DMS53 treated with DMSO at 0.1 percent for 48 hours (cell line): ENCODE results near the gene JAK1.
"Not testable (repeated sequence)": the region's sequence is repeated elsewhere in the genome, so short reads cannot be mapped to it uniquely, and the experiment has no call there.

Source experiments
- DNase-seq: peaks from one replicate; lab custom pipeline; 2025; ENCODE audit not compliant: unreplicated experiment; lab: John Stamatoyannopoulos, UW

The JAK1 gene

DNA sequence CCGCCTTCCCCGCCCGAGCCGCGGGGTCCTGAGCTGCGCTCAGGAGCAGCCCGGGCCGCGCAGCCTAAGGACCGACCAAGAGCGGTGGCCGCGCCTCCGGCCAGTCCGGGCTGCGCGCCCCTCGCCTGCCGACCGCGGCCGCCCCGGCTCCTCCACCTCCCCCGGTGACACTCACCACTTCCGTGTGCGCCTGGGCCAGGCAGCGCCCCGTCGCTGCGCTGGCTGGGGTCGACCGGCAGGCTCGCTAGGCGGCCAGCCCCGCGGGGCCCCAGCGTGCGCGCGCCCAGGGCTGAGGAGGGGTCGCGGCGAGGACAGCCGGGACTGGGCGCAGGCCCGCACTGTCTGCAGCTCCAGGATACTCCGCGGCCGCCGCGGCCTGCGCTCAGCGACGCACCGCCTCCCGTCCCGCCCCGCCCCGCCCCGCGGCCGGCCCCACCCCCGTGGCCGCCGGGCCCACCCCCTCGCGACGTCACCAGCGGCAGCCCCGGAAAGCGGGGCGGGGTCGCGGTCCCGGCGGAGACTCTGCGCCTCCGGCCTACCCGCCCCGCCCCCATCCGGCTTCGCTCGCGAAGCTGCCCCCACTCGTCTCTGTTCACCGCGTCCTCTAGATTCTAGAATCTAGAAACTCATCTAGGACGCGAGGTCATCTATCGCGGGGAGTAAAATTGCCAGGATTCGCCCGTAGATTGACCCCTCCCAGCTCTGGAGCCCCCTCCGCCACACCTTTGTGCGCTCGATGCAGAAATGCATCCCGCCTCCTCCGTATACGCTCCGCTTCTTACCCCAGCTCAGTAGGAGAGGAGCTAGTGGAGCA, at the start of gene JAK1:
TSS of gene JAK1 (minus strand) at position 392 of the 814 bp plus-strand sequence. CDS start 80,285 bp downstream, outside the sequence.
- DNase-seq = peak; percentile 84

GRCh38 chr1:65014321-65014720, 48.0 kb upstream of the JAK1 start:
- DNase-seq = no peak

GRCh38 chr1:65011983-65012382, 45.6 kb upstream of the JAK1 start:
- no peak for DNase-seq

GRCh38 chr1:65009724-65010420, 43.5 kb upstream of the JAK1 start:
- no peak for DNase-seq

- no peak for DNase-seq
Measured at GRCh38 chr1:65009176-65009575, 42.8 kb upstream of the JAK1 start.

GRCh38 chr1:65006806-65007205, 40.5 kb upstream of the JAK1 start:
- DNase-seq = no peak

- no peak for DNase-seq
Measured at GRCh38 chr1:65003316-65003664, 36.9 kb upstream of the JAK1 start.

DNA sequence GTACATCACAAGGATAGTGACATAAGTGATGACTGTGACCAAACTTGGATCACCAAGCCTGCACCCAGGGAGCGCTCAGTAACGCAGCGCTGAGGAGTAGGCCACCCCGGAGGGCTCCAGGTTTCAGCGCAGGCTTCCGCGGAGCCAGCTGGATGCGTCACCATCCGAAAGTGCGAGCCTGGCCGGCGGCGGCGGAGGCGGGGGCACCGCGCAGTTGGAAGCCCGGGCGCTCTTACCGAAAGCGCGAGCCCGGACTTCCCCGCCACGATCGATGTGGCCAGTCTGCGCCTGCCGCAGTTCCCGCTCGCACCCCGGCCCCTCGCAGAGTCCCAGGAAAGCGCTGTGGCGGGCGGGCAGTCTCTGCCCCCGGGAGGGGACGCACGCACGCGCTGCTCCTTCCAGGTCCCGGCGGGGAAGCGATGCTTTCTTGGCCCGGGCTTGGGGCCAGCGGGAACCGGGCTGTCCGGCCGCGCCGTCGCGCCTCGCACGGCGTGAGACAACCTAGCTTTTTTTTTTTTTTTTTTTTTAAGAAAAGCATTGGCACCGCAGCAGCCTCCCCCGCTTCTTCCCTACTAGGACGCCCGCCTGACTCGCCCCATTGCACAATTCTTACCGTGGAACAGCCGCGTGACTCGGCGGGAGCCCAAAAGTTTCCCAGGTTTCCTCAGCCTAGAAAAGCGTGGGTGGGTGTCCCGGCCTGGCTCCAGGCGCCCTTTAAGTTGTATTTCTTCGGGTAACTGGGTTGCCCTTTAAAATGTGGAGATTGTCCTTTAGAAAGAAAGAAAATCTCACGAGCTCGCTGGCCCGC, 36.4 kb upstream of the JAK1 start:
- DNase-seq = peak; percentile 68

- DNase-seq = no peak
Measured at GRCh38 chr1:65002156-65002507, 35.8 kb upstream of the JAK1 start.

GRCh38 chr1:65001231-65001792, 35.0 kb upstream of the JAK1 start:
- no peak for DNase-seq

GRCh38 chr1:64998425-64998948, 32.1 kb upstream of the JAK1 start:
- DNase-seq = not testable (repeated sequence)

- DNase-seq = no peak
Measured at GRCh38 chr1:64996541-64997257, 30.4 kb upstream of the JAK1 start.

DNA sequence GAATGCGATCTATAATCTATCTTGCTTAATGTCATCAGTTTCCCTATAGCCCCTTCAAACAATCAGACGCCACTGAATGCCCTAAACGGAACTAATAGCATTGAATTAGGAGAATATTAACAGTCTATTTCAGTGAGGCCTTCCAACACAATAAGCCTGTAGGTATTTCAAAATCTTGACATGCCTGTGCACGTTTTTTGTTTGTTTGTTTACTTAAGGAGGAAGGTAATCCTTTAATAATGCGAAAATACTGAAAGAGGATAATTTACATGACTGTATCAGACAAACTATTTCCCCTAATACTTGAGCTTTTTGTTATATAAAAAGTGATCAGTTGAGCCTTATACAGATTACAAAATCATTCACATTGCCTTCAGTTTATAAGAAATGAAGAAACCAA, 29.0 kb upstream of the JAK1 start:
- no peak for DNase-seq

DNA sequence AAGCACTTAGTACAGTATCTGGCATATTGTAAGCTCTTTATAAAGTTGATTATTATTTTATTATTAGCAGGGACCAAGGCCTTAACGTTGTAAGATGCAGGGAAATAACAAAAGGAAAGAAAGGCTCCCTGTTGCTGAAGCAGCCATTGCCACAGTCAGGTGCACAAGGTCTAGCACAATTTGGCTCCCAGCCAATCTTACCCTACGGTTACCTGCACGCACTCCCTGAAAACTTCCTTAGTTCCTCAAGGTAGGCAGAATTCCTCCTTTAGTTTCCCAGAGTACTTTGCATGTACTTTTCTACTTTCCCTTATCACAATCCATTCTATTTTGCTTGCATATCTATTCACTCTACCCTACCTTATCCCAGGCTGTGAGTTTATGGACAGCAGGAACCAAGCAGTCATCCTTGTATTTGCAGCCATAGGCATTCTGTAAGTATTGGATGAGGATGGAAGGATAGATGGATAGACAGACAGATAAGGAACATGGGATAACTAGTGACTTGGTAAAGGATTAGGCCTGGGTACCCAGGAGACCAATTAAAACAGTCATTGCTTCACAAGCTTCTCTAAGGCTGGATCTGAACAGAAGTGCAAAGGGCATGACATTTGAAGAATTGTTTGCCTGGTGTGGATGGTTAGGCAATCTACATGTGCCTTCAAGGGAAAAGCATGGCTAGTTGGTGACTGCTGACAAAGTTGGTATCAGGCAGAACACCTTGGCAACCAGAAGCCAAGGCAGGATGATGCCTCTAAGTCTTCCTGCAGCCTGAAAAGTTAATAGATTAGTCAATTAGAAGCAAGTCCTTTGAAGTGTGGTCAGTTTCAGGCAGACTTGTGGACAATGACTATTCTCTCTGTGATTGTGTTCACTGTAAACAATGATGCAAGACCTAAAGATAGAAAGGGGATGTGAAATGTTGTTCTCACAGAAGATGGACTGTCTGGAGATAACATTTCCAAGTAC, 20.8 kb upstream of the JAK1 start:
- DNase-seq = peak; percentile 89

DNA sequence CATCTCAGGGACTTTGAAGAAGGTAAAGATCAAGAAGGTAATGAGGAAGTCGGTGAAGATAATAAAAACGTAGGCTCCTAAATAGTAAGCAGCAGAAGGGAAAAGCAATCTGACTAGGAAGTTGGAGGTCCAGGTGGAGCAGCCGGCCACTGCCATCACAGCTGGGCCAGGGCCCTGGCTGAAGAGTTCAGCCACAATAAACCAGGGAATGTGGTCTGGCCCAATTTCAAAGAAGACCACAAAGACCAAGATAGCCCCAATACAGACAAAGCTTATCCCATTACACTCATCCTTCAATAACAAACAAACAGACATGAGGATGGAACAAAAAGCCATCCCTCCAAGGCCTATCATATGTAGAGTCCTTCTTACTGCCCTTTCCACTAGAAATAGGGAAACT, 18.4 kb upstream of the JAK1 start:
- DNase-seq = no peak

GRCh38 chr1:64984106-64984505, 17.8 kb upstream of the JAK1 start:
- DNase-seq = no peak

GRCh38 chr1:64983110-64983509, 16.8 kb upstream of the JAK1 start:
- DNase-seq = peak; percentile 73

GRCh38 chr1:64981601-64982533, 15.5 kb upstream of the JAK1 start:
- DNase-seq = peak; percentile 93
